Thoracic aorta (tissue), 2 donors: Measurements from ENCODE around the gene DHRS12. TPM values are rescaled to one million over a fixed set of nuclear protein-coding genes. Genes with fewer than 3 reads are reported as not detected.

Source experiments
- ATAC-seq: fragments of 150-250 bp; one replicate; pipeline ENCODE4 v1.8.0; 2017; ENCODE audit warnings: low read depth; ENCODE audit not compliant: insufficient number of reproducible peaks, low FRiP score
- DNase-seq: peaks from one replicate; pipeline ENCODE4 v3.0.0-alpha.2; 2020; ENCODE audit warnings: low spot score
- H3K27ac ChIP-seq, 2 donors: fragments of 200-600 bp; sonication (generic); 1 replicate in 1 of 2; 2 replicates in 1 of 2; pipeline ENCODE4 v1.5.1; 2016; ENCODE audit warnings: mild to moderate bottlenecking in 2 of 2, moderate library complexity in 2 of 2
- H3K27me3 ChIP-seq: fragments of 200-600 bp; sonication (generic); replicated peaks from 2 replicates; pipeline ENCODE4 v1.6.0; 2016; ENCODE audit warnings: mild to moderate bottlenecking; ENCODE audit not compliant: insufficient read depth
- H3K36me3 ChIP-seq: fragments of 200-600 bp; sonication (generic); one replicate; pipeline ENCODE4 v1.5.1; 2016
- H3K4me1 ChIP-seq, 2 donors: fragments of 200-600 bp; sonication (generic); 1 replicate in 1 of 2; 2 replicates in 1 of 2; pipeline versions ENCODE4 v1.5.1 to v1.6.0; 2016; ENCODE audit warnings: low read depth in 2 of 2, mild to moderate bottlenecking in 1 of 2; ENCODE audit not compliant: control insufficient read depth in 1 of 2
- H3K4me3 ChIP-seq: fragments of 200-600 bp; sonication (generic); 2 replicates; pipeline ENCODE4 v1.5.1; 2016; ENCODE audit warnings: mild to moderate bottlenecking
- H3K9me3 ChIP-seq: fragments of 200-600 bp; sonication (generic); 2 replicates; pipeline ENCODE4 v1.5.1; 2016
- CTCF ChIP-seq: fragments of 200-600 bp; sonication (generic); IDR thresholded peaks from one replicate; pipeline ENCODE4 v1.5.1; 2019; ENCODE audit warnings: antibody characterized with exemption
- total RNA-seq, 2 donors: library from RNA; depleted of rRNA; stranded (reverse); fragments of >200 nt; gene quantifications; one replicate each; pipeline versions ENCODE4 v1.1.0 to v1.2.3, GENCODE V29; 2016

Gene DHRS12, protein sequence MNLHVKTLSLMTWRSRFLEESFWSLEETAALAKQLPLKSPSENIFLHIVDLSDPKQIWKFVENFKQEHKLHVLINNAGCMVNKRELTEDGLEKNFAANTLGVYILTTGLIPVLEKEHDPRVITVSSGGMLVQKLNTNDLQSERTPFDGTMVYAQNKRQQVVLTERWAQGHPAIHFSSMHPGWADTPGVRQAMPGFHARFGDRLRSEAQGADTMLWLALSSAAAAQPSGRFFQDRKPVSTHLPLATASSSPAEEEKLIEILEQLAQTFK
- 10 to 100 TPM in 1 of 2 donors, 1 to 10 TPM in 1; 4.9 to 13.3 TPM for total RNA-seq

- H3K27me3 ChIP-seq: no peaks in the 10 kb centered on the region
- H3K9me3 ChIP-seq: no peaks in the 10 kb centered on the region
- ATAC-seq (peak; percentile 71), DNase-seq (peak; percentile 64)
- peaks cover 25 to 57% of the 10 kb centered on the region in 2 donors for H3K4me1 ChIP-seq
- no peak for TF ChIP-seq CTCF
- H3K27ac ChIP-seq: peak within 1 kb of the TSS; percentile 97
- H3K4me3 ChIP-seq: peak within 1 kb of the TSS; percentile 83
- H3K36me3 ChIP-seq: no peaks in the 10 kb centered on the region
Observed at GRCh38 chr13:51803422-51804294, at the start of gene DHRS12. Gene DHRS12, minus strand, starts transcription at chr13:51804163. Its CDS starts 4,504 bp downstream, at chr13:51799659.

DNA sequence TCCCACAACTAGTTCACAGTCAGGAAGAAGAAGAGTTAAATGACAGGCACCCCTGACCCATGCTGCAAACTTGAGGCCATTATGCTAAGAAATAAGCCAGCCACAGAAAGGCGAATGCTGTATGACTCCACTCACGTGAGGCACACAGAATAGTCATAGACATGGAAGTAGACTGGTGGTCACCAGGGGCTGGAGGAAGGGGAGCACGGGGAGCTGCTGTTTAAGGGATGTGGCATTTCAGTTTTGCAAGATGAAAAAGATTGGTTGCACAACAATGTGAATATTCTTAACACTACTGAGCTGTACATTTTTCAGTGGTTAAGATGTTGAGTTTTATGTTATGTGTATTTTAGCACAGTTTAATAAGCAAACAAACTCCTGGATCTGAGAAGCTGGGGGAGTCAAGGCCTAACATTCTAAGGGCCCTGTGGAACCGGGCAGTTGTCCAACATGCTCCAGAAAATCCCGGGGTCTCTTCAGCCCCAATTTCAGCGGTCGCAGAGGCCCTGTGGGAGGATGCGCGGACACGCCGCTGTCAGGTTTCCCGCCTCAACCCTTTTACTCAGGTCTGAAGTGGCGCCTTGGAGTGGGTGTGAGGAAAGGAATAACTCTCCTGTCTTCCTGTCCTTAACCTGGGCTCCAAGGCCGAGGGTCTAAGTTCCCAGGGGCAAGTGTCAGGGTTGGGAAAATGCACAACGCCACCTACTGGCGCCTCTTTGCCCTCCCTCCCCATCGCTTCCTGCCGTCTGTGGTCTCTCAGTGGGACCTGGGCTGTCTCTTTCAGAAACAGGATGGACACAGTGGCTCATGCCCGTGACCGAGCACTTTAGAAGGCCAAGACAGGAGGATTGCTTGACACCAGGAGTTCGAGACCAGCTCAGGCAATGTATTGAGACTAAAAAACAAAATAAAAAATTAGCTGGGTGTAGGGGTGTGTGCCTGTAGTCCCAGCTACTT lies 45.5 kb upstream of the DHRS12 start:
- TF ChIP-seq CTCF: no peak
- ATAC-seq: peak; percentile 21

DNA sequence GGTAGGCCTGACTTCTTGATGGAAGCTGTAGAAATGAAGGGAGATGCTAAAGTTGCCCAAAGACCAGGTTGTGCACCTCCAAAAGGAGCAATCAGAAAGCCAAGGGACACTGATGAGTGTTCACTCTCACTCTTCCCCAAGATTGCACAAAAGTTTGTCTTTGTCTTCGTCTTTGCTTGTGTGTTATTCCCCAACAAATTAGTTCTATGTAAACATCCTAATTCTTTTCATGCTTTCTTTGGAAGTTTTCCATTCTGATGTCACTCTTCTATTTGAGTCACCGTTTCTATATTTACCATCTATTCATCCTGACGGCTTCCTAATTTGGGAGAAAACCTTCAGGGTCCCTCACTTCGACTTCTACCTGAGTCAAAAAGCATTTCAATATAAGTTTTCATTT lies 44.7 kb upstream of the DHRS12 start:
- ATAC-seq (no peak), DNase-seq (no peak)
- Histone ChIP-seq H3K36me3 (no peaks in the 10 kb centered on the region), H3K4me3 (no peak overlapping the region), H3K9me3 (no peaks in the 10 kb centered on the region), H3K4me1 (peaks cover 5 to 17% of the 10 kb centered on the region in 2 donors), H3K27ac (no peak overlapping the region), H3K27me3 (no peaks in the 10 kb centered on the region)
- TF ChIP-seq CTCF: no peak

More for the DNA sequence above, 45.5 kb upstream of the DHRS12 start:
- no peaks in the 10 kb centered on the region for H3K27me3 ChIP-seq
- no peaks in the 10 kb centered on the region for H3K9me3 ChIP-seq
- H3K27ac ChIP-seq: no peak overlapping the region
- H3K36me3 ChIP-seq: no peaks in the 10 kb centered on the region
- peaks cover 5 to 17% of the 10 kb centered on the region in 2 donors for H3K4me1 ChIP-seq
- H3K4me3 ChIP-seq: no peak overlapping the region
- no peak for DNase-seq

DNA sequence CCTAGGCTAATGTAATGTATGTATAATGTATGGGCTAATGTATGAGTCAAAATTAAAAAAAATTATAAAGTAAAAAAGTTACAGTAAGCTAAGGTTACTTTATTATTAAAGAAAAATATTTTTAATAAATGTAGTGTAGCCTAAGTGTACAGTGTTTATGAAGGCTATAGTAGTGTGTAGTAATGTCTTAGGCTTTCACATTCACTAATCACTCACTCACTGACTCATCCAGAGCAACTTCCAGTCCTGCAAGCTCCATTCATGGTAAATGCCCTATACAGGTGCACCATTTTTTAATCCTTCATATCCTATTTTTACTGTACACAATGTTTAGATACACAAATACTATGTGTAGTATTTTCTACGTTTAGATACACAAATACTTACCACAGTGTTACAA lies 42.8 kb upstream of the DHRS12 start:
- peaks cover 5 to 17% of the 10 kb centered on the region in 2 donors for H3K4me1 ChIP-seq
- no peaks in the 10 kb centered on the region for H3K36me3 ChIP-seq
- no peak for TF ChIP-seq CTCF

More for the DNA sequence above, 42.8 kb upstream of the DHRS12 start:
- no peak for ATAC-seq
- Histone ChIP-seq H3K27me3 (no peaks in the 10 kb centered on the region), H3K4me3 (no peak overlapping the region), H3K27ac (no peak overlapping the region), H3K9me3 (no peaks in the 10 kb centered on the region)
- no peak for DNase-seq
